HG03442 (cell line): ENCODE data around the gene CFC1.
"Not testable (repeated sequence)": the region's sequence is repeated elsewhere in the genome, so short reads cannot be mapped to it uniquely, and the experiment has no call there.

Experiments used
- ATAC-seq: cut with Tn5 transposase; IDR thresholded peaks from one replicate; pipeline ENCODE4 v1.9.1; 2021; ENCODE audit warnings: mild to moderate bottlenecking, moderate library complexity; ENCODE audit not compliant: unreplicated experiment

CFC1 gene

GRCh38 chr2:130584726-130585125, 14.6 kb downstream of the CFC1 start:
- not testable (repeated sequence) for ATAC-seq

- ATAC-seq, result not testable (repeated sequence)
Observed at GRCh38 chr2:130583582-130583981, 15.8 kb downstream of the CFC1 start.

- ATAC-seq, result not testable (repeated sequence)
Observed at GRCh38 chr2:130582970-130583369, 16.4 kb downstream of the CFC1 start.

- ATAC-seq, result not testable (repeated sequence)
Observed at GRCh38 chr2:130581491-130581890, 17.9 kb downstream of the CFC1 start.

GRCh38 chr2:130579121-130579520, 20.3 kb downstream of the CFC1 start:
- not testable (repeated sequence) for ATAC-seq

GRCh38 chr2:130577559-130577958, 21.8 kb downstream of the CFC1 start:
- not testable (repeated sequence) for ATAC-seq

GRCh38 chr2:130576209-130576784, 23.1 kb downstream of the CFC1 start:
- ATAC-seq, result not testable (repeated sequence)

GRCh38 chr2:130574230-130574629, 25.1 kb downstream of the CFC1 start:
- not testable (repeated sequence) for ATAC-seq

- ATAC-seq, result not testable (repeated sequence)
Observed at GRCh38 chr2:130571929-130572328, 27.4 kb downstream of the CFC1 start.

GRCh38 chr2:130566165-130566564, 33.2 kb downstream of the CFC1 start:
- ATAC-seq, result not testable (repeated sequence)

- not testable (repeated sequence) for ATAC-seq
Observed at GRCh38 chr2:130556441-130556840, 42.9 kb downstream of the CFC1 start.

GRCh38 chr2:130554178-130554577, 45.2 kb downstream of the CFC1 start:
- ATAC-seq, result not testable (repeated sequence)

GRCh38 chr2:130549475-130549874, 49.9 kb downstream of the CFC1 start:
- ATAC-seq, result not testable (repeated sequence)

- not testable (repeated sequence) for ATAC-seq
Observed at GRCh38 chr2:130548418-130548817, 51.0 kb downstream of the CFC1 start.

- not testable (repeated sequence) for ATAC-seq
Observed at GRCh38 chr2:130544978-130545377, 54.4 kb downstream of the CFC1 start.

GRCh38 chr2:130543785-130544528, 55.4 kb downstream of the CFC1 start:
- ATAC-seq, result not testable (repeated sequence)

- ATAC-seq, result not testable (repeated sequence)
Observed at GRCh38 chr2:130542789-130543188, 56.6 kb downstream of the CFC1 start.
